C4-2B (cell line): ENCODE results near the gene JAK3.

ENCODE experiments used
- CTCF ChIP-seq: fragments of 450-650 bp; conservative IDR thresholded peaks from 2 replicates; pipeline ENCODE4 v1.5.1; 2017; ENCODE audit warnings: mild to moderate bottlenecking
- ZFX ChIP-seq: fragments of 450-650 bp; IDR thresholded peaks from 2 replicates; pipeline ENCODE4 v1.6.1; 2017

- no peak for TF ChIP-seq CTCF
- TF ChIP-seq ZFX: no peak
Measured at GRCh38 chr19:17831419-17831888, 16.3 kb downstream of the JAK3 start.
